Stimulated activated CD4-positive, alpha-beta T cell treated with anti-CD3 and anti-CD28 coated beads, Interleukin-1b, Interleukin-23, amount 100 ng/mL, for 1 hour (primary cell): Measurements from ENCODE around the gene SMYD3.
A peak's percentile ranks its signal among the peaks of the same experiment; 100 is the strongest.

Experiments
- DNase-seq, 2 donors: peaks; one replicate each; pipeline ENCODE4 v3.0.0-alpha.2; 2020; ENCODE audit warnings: low read depth in 2 of 2

Gene SMYD3

DNA sequence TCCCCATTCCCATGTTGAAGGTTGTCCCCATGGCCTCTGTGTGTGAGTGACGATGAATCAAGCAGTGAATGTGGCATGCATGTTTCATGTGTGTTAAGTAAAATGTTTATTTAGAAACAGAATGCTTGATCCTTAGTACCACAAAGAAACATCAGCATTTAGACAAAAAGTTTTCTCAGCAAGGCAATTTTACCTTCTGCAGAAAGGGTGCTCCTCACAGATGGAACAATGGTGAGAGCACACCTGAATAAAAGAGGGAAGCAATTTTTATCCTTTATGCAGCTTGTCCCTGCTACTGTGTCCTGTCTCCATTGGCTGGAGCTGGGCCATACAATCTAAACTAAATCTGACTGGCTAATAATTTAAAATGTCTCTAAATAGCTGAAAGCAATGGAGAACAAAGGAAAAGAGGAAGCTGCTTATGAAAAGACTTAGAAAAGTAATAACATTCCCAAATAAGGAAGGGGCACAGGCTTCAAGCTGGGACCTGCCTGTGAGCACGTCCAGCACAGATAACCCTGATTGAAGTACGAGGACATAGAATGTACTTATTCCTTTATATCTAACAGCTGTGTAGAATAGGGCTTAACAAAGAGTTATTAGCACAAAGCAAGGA is 8.4 kb upstream of the SMYD3 start:
- DNase-seq: no peak

DNA sequence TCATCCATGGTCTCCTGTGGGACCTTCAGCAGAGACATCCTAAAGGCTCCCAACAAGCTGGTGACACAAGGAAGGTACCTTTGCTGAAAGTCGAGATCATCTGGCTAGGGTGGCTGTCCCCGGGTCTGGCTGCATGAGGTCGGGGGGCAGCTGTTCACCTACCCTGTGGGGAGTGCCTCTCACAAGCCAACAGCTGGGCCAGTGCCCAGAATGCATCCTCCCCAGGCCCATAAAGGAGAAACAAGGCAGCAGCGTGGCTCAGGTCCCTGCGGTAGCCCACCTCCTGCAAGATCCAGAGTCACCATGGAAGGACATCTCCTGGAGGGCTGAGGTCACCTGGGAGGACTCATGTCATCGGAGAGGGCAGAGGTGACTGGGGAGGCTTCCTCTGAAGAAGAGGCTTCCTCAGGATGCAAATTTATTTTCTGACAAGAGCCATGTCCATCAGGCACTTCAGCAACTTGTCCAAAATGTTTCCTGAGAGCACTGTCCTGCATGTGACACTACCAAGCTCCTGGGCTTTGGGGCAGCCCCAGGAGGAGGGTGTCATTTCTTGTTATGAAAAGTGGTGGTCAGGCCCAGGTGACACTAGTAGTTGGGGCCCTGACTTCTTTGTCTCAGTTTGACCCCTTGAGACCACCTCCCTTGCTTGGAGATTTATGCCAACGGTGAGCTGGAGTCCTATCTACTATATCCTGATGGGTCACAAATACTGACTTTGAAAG is 6.7 kb upstream of the SMYD3 start:
- no peak for DNase-seq

DNA sequence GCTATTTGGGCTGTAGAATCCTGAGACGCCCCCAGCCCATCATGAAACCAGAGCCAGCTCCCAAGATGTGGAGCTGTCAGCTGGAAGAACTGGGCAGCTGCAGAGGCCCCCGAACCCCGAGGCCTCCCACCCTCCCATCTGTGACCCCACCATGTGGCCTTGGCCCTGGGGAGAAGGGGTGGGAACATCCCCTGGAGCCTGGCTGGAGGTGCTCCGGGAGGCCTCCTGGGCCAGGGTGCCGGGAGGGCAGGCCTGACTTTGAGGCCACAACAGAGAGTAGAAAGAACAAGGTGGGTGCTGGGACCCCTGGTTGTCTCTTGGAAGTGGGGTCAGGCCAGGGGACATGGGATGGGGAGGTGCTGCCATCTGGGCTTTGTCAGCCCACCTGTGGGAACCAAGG is 6.0 kb upstream of the SMYD3 start:
- no peak for DNase-seq

DNA sequence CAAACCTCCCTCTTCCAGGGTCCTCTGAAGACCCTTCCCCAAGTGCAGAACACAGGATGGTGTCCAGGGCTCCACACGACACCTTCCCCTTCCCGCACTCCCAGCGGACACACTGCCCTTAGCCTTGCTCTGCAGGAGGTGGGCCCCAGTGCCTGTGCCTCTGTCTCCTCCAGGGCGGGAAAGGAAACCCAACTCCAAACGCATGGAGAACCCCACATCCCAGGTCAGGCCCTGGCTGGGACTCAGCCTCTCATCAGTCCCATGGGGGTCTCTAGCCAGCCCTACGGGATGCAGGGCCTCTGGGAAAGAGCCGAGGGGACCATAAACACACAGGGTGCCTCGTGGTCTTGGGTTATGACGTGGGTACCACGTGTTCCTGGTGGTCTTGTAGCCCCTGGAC is 5.6 kb upstream of the SMYD3 start:
- no peak for DNase-seq

DNA sequence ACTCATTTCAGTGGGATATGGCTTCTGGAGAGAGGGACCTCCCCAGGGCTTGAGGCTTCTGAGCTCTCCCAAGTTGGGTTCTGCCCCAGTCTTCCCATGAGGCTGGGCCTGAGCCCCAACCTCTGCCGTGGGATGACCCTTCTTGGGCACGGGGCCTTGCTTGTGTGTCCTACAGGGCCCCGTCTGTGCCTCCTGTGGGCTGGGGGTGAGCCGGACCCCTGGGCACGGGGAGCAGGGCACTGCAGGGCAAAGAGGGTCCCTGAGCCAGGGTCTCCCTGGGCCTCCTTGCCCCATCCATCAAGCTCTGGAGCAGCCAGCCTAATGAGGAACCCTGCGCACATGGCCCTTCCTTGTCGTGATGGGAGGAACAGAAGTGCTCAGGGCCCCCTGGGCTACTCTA is 5.2 kb upstream of the SMYD3 start:
- DNase-seq: no peak

DNA sequence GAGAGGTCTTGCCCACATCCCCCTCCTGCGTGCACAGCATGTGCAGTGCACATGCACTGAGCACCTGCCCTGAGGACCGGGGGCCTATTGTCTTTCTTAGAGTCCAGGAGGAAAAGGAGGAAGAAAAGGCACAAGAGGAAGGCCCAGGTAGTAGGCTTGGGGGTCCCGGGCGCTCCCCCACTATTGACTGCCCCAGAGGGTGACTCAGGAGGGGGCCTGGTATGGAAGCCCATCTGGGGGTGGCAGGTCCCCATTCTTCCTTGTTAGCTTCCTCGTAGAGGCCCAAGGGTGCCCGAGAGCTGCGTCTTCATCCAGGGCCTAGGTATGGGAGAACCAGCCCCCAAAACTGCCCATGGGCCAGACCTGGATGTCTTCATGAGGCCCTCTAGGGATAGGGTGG is 4.1 kb upstream of the SMYD3 start:
- DNase-seq: no peak

DNA sequence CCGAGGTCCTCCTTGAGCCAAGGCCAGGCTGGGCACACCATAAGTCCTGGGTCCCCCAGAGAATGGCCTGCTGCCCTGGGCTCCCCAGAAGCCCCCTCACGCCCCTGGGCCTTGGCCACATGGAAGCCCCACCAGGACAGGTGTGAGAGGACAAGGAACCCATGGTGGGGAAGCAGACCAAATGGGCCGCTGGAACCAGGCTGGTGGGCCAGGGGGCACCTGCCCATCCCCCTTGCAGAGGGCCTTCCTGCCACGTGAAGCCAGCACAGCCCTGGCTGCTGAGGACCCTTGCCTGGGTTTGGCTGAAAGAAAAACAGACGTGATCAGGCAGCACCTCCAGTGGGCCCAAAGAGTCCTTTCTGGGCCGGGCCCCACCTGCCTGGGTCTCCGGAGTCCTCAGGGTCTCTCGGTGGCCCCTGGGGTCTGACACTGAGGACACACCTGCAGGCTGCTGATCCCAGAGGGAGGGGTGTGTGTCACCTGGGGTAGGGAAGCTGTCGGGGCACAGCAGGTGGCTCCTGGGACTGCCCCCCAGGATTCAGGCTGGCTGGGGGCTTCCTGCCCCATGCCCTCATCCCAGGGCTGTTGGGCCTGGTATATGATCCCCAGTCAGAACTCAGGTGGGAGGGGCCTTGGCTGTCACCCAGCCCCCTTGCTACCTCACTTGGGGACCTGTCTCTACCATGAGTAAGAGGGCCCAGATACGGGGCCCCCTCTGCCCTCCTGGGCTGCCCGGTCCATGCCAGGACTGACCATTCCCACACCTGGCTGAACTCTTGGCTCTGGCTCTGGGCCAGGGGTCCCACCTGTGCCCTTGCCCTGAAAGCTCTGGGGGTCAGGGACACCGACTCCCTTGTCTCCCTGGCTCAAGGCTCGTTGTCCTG is 3.3 kb upstream of the SMYD3 start:
- DNase-seq: no peak

DNA sequence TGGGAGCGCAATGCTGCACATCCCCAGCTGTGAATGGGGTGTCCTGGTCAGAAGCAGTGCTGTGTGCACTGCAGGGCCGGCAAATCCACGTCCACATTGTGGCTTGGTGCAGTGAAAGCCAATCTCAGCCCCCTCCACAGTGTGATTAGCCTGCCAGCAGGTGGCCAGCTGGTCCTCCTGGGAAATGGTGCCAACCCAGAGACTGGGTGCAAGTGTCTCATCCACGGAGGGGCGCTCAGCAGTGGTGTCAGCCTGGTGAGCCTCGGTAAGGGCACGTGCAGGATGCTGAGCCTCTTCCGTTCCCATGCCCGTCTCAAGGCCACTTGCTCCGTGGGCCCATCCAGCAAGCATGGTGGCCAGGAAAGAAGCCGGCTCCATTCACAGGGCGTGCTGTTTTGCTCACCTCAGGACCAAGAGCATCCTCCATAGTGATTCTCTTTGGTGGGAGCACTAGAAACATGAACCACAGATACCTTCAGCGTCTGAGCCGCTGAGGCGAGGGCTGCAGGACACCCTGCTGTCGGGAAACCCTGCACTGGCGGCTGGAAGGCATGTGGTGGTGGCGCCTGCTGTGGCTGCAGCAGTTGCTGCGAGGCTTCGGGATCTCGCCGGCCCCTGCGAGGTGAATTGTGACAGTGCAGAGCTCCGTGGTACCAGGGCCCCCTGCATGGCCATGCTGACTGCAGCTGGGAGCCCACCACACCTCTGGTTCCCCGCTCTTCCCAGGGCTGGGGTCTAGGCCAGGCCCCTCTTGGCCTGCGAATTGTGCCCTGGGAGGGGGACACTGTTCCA is 2.0 kb upstream of the SMYD3 start:
- DNase-seq: no peak

DNA sequence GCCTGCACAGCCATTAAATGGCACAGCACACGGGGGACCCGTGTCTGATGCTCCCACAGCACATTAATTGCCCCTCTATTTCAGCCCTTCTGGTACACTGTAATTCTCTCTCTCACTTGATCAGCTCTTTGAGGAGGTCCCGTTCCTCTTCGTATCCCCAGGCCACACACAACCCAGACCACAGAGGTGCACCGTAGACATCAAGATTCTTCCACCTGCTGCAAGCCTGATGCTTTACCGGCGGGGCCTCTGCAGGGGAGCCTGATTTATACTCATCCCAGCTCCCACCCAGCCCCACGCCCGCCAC is 759 bp downstream of the SMYD3 start:
- DNase-seq: no peak

DNA sequence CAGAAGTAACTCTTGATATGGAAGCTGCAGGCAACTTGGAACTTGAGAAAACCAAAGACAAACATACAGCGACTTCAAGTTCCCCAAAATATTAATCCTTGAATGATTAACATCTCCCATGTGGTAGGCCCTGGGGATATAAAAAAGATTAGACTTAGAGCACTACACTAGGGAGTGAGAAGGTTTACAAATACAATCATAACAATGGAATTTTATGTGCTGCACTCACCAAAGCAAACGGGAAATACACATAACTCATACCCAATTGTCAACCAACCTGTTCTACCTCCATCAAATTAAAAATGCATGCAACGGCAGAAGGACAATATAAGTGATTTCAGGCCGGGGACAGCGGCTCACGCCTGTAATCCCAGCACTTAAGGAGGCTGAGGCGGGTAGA is 3.7 kb downstream of the SMYD3 start:
- no peak for DNase-seq

DNA sequence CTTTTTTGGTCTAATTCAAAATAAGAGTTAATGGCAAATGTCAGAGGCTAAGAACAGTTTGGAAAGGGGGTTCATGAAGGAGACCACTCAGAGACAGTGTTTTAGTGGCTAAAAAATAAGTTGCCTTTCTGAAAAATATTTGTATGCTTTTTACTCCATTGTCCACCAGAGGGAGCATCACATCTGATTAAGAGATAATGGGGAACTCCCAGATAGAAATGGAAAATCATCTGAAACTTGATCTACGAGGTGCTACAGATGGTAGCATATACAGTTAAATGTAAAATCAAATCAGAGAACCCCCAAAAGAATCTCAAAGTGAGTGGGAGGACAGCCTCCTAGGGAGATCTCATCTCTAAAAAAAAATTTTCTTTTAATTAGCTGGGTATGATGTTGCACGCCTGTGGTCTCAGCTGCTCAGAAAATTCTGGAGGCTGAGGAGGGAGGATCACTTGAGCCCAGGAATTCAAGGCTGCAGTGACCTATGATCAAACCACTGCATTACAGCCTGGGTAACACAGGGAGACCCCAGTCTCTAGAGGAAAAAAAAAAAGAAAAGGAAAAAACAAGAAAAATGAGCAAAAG is 9.7 kb downstream of the SMYD3 start:
- DNase-seq: no peak

DNA sequence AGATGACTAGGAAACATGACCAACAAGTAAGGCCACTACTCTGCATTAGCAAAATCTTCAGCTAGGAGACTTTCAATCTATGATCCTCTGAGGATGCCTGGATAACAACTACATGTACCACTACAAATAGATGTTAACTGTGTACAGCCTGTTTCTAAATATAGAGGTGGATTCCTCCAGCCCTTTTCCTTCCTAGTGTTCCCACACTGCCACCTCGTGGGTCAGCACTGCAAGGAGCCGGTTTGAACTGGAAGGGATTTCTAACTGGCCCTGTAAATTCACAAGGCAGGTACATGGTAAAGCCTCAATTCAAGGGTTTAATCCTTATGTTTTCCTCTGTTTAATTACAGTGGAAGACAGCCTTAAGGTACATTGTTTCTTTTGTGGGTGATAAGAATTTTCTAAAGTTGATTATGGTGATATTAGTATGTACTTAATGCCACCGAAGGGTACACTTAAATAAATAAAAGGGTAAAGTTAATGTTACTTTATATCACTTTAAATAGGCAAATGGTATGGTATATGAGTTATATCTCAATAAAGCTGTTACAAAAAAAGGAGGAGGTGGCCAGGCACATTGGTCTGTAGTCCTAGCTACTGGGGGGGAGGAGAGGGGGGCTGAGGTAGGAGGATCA is 14.4 kb downstream of the SMYD3 start:
- peak in 1 of 2 donors; percentile 21 for DNase-seq

DNA sequence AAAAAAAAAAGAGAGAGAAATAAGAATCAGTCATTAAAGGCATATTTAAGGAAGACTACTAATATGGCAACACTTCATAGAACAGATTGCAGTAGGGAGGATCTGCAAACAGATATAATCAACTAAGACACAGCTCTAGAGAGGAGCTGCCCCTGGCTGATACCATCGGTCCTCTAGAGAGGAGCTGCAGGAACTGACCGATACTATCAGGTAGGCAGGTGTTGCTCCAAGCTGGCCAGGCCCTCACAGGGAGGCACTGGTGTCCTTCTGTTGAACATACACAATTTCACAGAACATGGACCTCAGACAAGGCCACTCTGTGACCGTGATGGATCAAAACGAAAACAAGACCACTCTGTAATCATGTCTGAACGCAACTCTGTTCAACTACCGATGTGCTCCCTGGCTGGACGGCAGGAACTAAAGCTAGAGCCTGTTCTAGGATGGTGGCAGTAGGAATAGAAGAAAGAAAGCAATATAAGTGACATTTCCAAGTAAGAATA is 15.5 kb downstream of the SMYD3 start:
- no peak for DNase-seq

DNA sequence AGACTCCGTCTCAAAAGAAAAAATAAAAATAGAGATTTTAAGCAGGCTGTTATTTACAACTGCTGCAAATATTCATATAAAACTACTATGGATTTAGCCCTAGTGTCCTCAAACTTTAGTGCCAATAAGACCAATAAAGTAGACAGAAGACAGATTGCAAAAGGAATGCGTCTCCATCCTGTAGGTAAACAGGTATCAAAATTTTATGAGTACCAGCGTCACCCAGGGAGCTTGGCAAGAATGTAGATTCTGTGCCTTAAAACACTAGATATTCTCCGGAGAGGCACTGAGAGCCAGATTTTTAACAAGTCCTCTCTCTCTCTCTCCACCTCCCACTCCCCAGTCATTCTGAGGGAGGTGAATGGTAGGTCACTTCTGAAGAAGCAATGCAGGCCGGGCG is 18.4 kb downstream of the SMYD3 start:
- DNase-seq: no peak

DNA sequence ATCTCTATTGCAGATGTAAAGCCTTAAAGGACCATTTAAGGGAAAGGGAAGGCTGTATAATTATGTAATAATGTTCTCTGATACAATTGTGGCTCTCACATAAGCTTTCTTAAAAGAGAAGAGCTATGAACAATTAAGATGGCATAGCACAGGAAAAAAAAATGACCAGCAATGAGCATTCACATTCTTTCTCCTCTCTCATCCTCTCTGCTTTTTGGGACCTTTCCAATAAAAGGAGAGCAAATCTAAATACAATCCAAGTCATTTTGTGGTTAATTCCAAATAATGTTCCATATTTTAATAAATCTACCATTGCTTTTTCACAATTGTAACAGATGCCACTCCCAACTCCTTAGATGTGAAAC is 23.5 kb downstream of the SMYD3 start:
- DNase-seq: no peak

DNA sequence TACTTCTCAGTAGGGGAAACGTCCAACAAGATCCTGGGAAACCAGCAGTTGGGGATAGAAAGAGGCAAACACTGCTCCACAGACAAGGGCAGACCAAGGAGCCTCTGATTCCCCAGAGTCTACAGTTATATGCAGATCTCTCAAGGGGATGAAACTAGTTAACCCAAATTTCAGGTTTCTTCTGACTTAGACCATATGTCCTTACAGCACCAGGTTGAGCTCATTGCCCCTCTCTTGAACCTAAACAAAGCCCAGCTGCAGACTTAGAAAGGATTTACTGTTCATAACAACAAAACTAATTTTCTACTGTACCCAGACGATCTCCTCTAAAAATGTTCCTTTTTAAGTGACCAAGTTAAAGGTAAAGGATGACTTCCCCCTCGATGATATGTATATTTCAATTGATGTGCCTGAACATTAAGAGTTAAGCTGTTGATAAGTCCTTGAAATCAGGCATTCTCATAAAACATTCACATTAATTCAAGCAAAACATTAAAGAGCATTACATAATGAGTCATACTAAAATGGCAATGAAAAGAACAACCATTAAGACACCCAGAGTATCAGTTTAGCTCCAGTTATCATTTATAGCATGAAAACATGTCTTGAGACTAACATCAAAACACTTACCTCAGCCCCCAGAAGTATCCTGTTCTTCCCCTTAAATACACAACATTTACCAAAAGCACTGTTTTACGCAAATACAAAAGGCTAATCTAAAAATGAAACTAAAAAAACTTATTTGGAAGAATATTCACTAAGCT is 24.1 kb downstream of the SMYD3 start:
- DNase-seq: no peak

DNA sequence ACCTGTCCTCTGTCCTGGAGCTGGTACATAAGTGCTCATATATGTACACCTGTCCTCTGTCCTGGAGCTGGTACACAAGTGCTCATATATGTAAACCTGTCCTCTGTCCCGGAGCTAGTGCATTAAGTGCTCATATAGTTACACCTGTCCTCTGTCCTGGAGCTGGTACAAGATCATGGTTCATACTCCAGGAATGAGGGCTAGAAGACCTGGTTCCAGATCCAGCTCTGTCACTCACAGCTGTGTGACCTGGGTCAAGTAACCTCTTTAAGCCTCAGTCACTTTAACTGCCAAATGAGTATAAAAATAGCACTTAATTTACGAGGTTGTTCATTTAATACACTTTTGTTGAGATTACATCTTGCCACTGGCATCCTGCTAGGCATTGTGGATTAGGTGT is 28.0 kb downstream of the SMYD3 start:
- no peak for DNase-seq

DNA sequence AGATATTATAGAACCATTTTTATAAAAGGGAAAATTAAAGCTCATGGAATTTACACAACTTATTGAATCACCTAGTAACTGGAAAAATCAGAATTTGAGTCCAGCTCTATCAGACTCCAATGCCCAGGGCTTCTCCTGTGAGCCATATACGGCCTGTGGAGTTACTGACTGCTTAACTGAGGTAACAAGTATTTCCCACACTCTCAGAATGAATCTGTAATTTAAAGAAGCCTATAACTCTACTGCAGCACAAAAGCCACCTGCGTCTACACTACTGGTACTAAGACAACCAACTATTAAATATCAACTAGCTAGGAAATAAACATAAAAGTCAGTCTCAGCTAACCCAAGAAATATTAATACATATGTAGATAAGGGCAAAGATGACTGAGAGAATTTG is 29.4 kb downstream of the SMYD3 start:
- no peak for DNase-seq

DNA sequence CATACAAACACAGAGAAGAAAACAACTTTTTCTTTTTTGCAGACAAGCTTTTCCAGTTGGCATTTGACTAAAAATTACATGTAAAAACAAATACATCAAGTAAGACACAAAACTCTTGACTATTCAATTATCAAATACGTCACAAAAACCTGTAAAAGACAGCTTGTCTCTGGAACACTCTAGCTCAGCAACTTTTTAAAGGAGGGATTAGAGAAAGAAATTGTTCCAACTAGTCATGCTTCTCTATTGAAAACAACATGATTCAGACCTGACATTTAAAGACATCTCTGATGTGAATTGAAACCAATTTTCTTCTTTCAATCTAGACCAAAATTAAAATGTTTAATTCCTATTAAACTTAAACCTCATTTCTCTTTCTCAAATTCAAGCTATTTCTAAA is 30.3 kb downstream of the SMYD3 start:
- no peak for DNase-seq

DNA sequence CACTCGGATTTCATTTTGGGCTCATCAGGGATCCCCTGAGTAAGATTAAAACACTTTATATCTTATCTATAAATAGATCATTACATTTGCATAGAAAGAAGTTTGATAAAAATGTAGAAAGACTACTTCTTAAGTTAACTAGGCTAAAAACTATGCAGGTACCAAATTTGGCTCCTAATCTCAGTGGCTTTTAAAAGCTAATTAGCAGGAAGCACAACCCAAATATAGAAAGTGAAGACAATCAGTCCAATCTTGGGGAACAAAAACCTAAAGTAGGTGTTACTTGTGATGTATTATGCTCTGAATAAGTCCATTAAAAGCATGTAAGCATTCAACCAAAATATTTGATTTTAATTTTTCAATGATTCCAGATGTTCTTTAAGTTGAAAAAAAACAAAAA is 35.4 kb downstream of the SMYD3 start:
- no peak for DNase-seq

DNA sequence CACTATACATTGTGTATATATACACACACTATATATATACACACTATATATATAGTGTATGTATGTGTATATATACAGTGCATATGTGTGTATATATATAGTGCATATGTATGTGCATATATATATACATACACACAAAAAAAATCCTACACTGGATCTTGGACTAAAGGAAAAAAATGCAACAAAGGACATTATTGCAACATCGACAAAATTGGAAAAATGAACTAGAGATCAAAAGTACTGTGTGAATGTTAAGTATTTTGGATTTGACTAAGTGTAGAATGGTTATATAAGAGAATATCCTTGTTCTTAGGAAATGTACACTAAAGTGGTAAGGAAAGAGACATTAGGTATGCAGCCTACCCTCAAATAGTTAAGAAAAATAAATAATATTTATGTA is 36.5 kb downstream of the SMYD3 start:
- DNase-seq: no peak
